ENCODE results near the gene CTSV.
"Not testable (repeated sequence)": the region's sequence is repeated elsewhere in the genome, so short reads cannot be mapped to it uniquely, and the experiment has no call there.

CTSV gene

DNA sequence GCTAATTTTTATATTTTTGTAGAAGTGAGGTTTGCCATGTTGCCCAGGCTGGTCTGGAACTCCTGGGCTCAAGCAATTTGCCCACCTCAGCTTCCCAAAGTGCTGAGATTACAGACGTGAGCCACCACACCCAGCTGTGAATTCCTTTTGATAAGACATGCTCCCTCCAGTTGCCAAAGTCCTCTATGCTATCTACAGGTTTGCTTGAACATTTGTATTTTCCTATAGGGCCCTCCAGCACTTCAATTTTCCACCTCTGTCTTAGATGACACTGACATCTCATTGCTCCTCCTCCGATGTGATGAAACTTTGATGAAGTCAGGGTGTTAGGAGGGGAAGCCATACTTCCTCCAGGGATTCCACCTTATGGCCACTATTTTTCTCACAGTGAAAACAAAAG lies 25.2 kb upstream of the CTSV start:
- ATAC-seq (replicated peaks): no peak
- H3K4me1 Mint-ChIP-seq (ENCODE audit: low read depth in 2 of 2): no peaks in the 10 kb centered on the region
- H3K36me3 Mint-ChIP-seq (ENCODE audit: insufficient read depth): no peaks in the 10 kb centered on the region
- no peak overlapping the region for H3K4me3 Mint-ChIP-seq
- H3K27ac Mint-ChIP-seq: no peak overlapping the region
- peaks cover 0 to 7% of the 10 kb centered on the region in 2 donors for H3K9me3 Mint-ChIP-seq
- H3K27me3 Mint-ChIP-seq: peaks cover 25 to 43% of the 10 kb centered on the region in 2 donors
- no peak for DNase-seq

DNA sequence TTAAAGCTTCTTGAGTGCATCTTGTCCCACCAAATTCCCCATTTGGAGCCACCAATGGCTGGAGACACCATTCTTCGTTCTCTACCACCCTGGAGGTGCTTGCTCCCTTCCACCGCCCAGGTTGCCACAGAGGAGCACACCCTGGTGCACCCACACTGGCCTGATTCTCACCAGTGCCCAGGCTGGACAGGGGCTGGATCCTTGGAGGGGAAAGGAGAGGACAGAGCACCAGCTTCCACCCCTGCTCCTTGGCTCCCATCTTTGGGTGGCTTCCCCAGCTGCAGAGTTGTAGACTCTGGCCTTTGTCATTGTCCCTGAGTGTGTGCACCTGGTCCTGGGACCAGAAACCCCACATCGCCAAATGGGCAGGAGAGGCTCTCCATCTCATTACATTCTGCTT lies 21.9 kb upstream of the CTSV start:
- ATAC-seq (replicated peaks) (no peak), DNase-seq (no peak)
- Mint-ChIP-seq H3K4me3 (no peak overlapping the region), H3K9me3 (no peaks in the 10 kb centered on the region), H3K4me1 (ENCODE audit: low read depth in 2 of 2) (no peaks in the 10 kb centered on the region), H3K27ac (no peak overlapping the region), H3K36me3 (ENCODE audit: insufficient read depth) (no peaks in the 10 kb centered on the region), H3K27me3 (peaks cover 19 to 30% of the 10 kb centered on the region in 2 donors)

DNA sequence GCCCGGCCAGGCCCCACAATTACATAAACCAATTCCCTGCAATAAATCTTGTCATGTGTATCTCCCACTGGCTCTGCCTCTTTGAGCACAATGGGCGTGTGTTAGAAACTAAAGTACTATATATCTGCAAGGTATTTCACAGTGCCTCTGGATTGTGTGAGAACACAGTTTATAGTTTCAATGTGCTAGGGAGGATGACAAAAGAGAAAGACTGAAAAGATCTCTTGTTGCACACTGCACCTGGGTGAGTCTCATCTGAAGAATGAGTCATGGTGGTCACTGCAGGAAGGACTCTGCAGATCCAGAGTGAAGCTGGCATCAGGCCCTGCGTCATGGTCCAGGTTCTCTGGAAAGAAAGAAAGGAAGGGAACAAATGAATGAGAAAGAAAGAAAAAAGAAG lies 20.7 kb upstream of the CTSV start:
- Mint-ChIP-seq H3K27me3 (peaks cover 20 to 33% of the 10 kb centered on the region in 2 donors), H3K4me1 (ENCODE audit: low read depth in 2 of 2) (no peaks in the 10 kb centered on the region), H3K4me3 (no peak overlapping the region), H3K36me3 (ENCODE audit: insufficient read depth) (no peaks in the 10 kb centered on the region), H3K27ac (no peak overlapping the region), H3K9me3 (no peaks in the 10 kb centered on the region)
- ATAC-seq (replicated peaks) (no peak), DNase-seq (no peak)

- H3K27ac Mint-ChIP-seq: no peak overlapping the region
These were observed 18.7 kb upstream of the CTSV start for GRCh38 chr9:97057651-97058050.

GRCh38 chr9:97055891-97056290 lies 16.9 kb upstream of the CTSV start:
- ATAC-seq (replicated peaks); H3K36me3 Mint-ChIP-seq (ENCODE audit: insufficient read depth); H3K27ac Mint-ChIP-seq; H3K9me3 Mint-ChIP-seq; H3K4me3 Mint-ChIP-seq; DNase-seq; H3K4me1 Mint-ChIP-seq (ENCODE audit: low read depth in 2 of 2): not testable (repeated sequence)
- peaks cover 54 to 62% of the 10 kb centered on the region in 2 donors for H3K27me3 Mint-ChIP-seq

More at GRCh38 chr9:97057651-97058050, 18.7 kb upstream of the CTSV start:
- no peaks in the 10 kb centered on the region for H3K36me3 Mint-ChIP-seq (ENCODE audit: insufficient read depth)
- no peak for ATAC-seq (replicated peaks)
- no peaks in the 10 kb centered on the region for H3K4me1 Mint-ChIP-seq (ENCODE audit: low read depth in 2 of 2)
- no peaks in the 10 kb centered on the region for H3K9me3 Mint-ChIP-seq
- DNase-seq: no peak
- H3K4me3 Mint-ChIP-seq: no peak overlapping the region
- peaks cover 38 to 53% of the 10 kb centered on the region in 2 donors for H3K27me3 Mint-ChIP-seq

DNA sequence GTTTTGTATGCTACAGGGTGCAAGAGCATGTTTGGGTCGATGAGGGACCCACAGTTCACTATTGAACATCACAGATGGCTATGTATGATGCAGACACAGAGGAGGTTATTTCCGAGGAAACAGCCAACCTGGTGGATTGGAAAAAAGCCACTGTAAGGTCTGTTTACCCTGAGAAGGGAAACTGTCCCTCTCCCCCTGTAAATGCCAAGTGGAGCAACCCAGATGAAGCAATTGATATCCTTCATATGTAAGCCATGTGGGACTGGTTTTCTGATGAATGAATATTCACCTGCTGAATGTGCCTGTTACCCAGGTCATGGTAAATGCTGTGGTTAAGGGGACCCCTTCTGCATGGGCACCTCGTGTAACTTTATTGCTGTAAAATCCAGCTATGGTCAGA lies 14.8 kb upstream of the CTSV start:
- Mint-ChIP-seq H3K36me3 (ENCODE audit: insufficient read depth) (no peaks in the 10 kb centered on the region), H3K27ac (no peak overlapping the region), H3K4me3 (no peak overlapping the region), H3K27me3 (peaks cover 58 to 66% of the 10 kb centered on the region in 2 donors), H3K4me1 (ENCODE audit: low read depth in 2 of 2) (no peaks in the 10 kb centered on the region), H3K9me3 (no peaks in the 10 kb centered on the region)
- ATAC-seq (replicated peaks) (no peak), DNase-seq (no peak)

GRCh38 chr9:97052735-97053134 lies 13.8 kb upstream of the CTSV start:
- Mint-ChIP-seq H3K27ac (no peak overlapping the region), H3K9me3 (no peaks in the 10 kb centered on the region), H3K4me1 (ENCODE audit: low read depth in 2 of 2) (no peaks in the 10 kb centered on the region), H3K36me3 (ENCODE audit: insufficient read depth) (no peaks in the 10 kb centered on the region), H3K27me3 (peaks cover 67 to 73% of the 10 kb centered on the region in 2 donors), H3K4me3 (no peak overlapping the region)
- DNase-seq (no peak), ATAC-seq (replicated peaks) (no peak)

DNA sequence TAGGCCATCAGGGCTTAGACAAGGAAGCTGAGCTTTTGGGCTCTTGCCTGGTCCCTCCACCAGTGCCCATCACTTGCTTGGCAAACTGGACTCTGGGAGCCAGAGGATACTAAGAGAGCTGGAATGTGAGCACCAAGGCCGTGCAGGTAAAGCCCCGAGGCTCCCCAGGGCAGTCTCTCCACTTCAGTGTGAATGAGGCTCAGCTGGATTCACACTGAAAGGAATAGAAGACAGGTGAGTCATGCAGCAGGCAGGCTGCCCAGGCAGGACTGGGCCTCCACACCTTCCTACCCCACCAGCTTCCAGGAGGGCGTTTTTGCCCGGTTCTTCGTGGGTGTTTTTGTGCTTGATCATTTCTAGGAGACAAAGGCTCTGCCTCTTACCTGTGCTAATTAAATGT lies 7.3 kb upstream of the CTSV start:
- ATAC-seq (replicated peaks) (no peak), DNase-seq (no peak)
- Mint-ChIP-seq H3K27me3 (peaks cover 54 to 74% of the 10 kb centered on the region in 2 donors), H3K9me3 (no peaks in the 10 kb centered on the region), H3K4me1 (ENCODE audit: low read depth in 2 of 2) (no peaks in the 10 kb centered on the region), H3K36me3 (ENCODE audit: insufficient read depth) (no peaks in the 10 kb centered on the region), H3K4me3 (no peak overlapping the region), H3K27ac (no peak overlapping the region)

GRCh38 chr9:97045300-97045699 lies 6.4 kb upstream of the CTSV start:
- ATAC-seq (replicated peaks) (no peak), DNase-seq (no peak)
- no peak overlapping the region for H3K27ac Mint-ChIP-seq
- H3K9me3 Mint-ChIP-seq: no peaks in the 10 kb centered on the region
- H3K4me1 Mint-ChIP-seq (ENCODE audit: low read depth in 2 of 2): no peaks in the 10 kb centered on the region
- H3K27me3 Mint-ChIP-seq: peaks cover 45 to 66% of the 10 kb centered on the region in 2 donors
- H3K36me3 Mint-ChIP-seq (ENCODE audit: insufficient read depth): no peaks in the 10 kb centered on the region
- H3K4me3 Mint-ChIP-seq: no peak overlapping the region

GRCh38 chr9:97041898-97042297 lies 3.0 kb upstream of the CTSV start:
- no peak overlapping the region for H3K27ac Mint-ChIP-seq
- DNase-seq: no peak
- H3K9me3 Mint-ChIP-seq: no peaks in the 10 kb centered on the region
- H3K27me3 Mint-ChIP-seq: peaks cover 52 to 76% of the 10 kb centered on the region in 2 donors
- H3K4me1 Mint-ChIP-seq (ENCODE audit: low read depth in 2 of 2): peaks cover 7 to 8% of the 10 kb centered on the region in 2 donors
- ATAC-seq (replicated peaks): no peak
- H3K4me3 Mint-ChIP-seq: no peak overlapping the region
- H3K36me3 Mint-ChIP-seq (ENCODE audit: insufficient read depth): no peaks in the 10 kb centered on the region

DNA sequence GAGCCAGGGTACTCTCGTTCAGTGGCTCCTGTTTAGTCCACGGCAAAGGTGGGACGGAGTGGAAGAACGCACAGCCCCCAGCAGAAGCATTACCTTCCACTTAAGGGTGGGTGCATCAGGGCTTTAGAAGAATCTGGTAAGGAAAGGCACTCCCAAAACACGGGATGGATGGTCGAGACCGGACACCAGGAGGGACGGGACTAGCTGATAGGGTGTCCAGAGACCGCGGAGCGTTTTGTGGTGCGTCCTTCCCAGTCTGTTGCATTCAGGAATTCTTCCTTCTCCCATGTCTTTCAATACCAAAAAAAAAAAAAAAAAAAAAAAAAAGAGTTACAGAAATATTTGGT lies 545 bp upstream of the CTSV start:
- peak overlapping the region; percentile 63 to 77 for H3K4me3 Mint-ChIP-seq
- ATAC-seq (replicated peaks) (no peak), DNase-seq (no peak)
- no peak overlapping the region for H3K27ac Mint-ChIP-seq
- H3K9me3 Mint-ChIP-seq: no peaks in the 10 kb centered on the region
- peaks cover 7 to 8% of the 10 kb centered on the region in 2 donors for H3K4me1 Mint-ChIP-seq (ENCODE audit: low read depth in 2 of 2)
- H3K27me3 Mint-ChIP-seq: peaks cover 40 to 62% of the 10 kb centered on the region in 2 donors
- no peaks in the 10 kb centered on the region for H3K36me3 Mint-ChIP-seq (ENCODE audit: insufficient read depth)

DNA sequence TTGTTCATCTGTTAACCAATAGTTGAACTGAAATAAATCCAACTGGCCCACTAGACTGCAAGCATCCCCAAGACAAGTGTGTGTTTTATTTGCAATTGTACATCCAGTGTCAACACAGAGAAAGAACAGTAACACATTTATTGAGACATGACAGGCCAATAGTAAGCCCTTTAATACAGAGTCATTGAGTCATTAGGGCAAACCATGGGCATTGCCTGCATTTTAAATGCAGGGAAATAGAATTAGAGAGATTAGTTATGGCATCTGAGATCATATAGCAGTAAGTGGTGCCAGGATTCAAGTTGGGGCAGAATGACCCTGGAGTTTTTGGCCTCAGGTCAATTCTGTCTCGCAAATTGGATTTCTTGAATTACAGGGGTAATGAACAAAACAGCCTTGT lies 15.4 kb downstream of the CTSV start:
- not testable (repeated sequence) for H3K27ac Mint-ChIP-seq; H3K36me3 Mint-ChIP-seq (ENCODE audit: insufficient read depth); H3K9me3 Mint-ChIP-seq; DNase-seq; H3K4me1 Mint-ChIP-seq (ENCODE audit: low read depth in 2 of 2); H3K27me3 Mint-ChIP-seq; H3K4me3 Mint-ChIP-seq; ATAC-seq (replicated peaks)

DNA sequence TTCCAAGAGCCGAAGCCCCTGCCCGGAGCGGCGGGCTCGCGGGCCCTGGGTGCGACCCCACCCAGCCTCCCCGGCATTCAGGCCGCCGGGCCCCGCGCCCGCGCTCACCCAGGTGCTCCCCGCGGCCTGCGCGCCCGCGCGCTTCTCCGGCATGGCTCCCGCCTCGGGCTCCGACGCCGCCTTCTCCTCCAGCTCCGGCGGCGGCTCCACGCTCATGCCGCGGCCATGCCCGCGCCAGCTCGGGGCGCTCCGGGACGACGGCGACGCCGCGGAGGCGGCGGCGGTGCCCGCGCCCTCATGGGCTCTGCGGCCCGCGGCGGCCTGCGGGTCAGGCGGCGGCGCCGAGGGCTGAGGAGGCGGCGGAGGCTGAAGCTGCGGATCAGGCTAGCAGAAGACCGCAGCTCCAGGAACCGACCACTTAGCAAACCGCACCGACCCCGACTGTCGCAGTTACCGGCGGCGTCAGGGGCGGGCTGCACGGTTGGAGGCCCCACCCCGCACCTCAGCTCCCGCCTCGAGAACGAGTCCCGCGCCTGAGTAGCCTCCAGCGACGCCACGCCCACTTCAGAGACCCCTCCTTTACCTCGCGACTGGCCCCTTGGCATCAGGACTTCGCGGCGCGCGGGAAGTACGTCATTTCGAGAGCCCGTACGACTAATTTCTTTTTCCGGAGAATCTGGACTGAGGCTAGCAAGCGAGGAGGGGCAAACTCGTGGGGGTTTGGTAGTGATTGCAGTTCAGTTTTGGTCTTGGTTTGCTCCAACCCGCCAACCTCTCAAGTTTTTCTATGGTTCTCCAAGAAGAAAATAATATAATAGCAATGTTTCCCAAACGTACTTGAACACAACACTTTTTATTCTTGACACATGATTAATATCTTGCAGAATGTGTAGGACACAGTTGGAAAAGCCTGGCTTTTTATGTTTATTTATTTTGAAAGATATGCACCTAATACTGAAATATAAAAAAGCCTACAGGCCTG lies 25.5 kb downstream of the CTSV start:
- ATAC-seq (replicated peaks): peak; percentile 93
- DNase-seq: peak; percentile 67
- H3K36me3 Mint-ChIP-seq (ENCODE audit: insufficient read depth); H3K27me3 Mint-ChIP-seq; H3K9me3 Mint-ChIP-seq: not testable (repeated sequence)
- Mint-ChIP-seq H3K27ac (peak overlapping the region; percentile 92 to 95), H3K4me3 (peak overlapping the region; percentile 87 to 90), H3K4me1 (ENCODE audit: low read depth in 2 of 2) (peaks cover 6 to 11% of the 10 kb centered on the region in 2 donors)

DNA sequence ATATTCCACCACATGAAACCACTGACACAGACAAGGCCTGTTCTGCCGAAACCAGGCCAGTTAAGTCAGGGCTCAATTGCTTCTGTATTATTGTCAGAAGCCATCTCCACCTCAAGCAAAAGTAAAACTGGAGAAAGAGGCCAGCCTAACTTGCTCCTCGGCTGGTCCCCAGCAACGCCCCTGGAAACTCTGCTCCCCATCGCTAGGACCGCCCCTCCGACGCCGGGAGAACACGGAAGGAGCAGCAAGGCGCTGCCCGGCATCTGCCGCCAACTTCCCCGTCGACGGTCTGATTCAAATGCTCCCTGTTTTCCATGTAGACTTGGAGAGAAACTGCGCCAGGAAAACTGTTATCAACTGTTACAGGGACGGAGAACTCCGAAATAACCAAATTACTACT lies 26.3 kb downstream of the CTSV start:
- not testable (repeated sequence) for H3K9me3 Mint-ChIP-seq; H3K36me3 Mint-ChIP-seq (ENCODE audit: insufficient read depth); H3K27me3 Mint-ChIP-seq
- peak overlapping the region; percentile 82 to 84 for H3K4me3 Mint-ChIP-seq
- peak overlapping the region; percentile 85 to 91 for H3K27ac Mint-ChIP-seq
- DNase-seq (peak in 2 of 3 experiments; percentile 7 to 10), ATAC-seq (replicated peaks) (peak; percentile 43)
- peaks cover 6 to 11% of the 10 kb centered on the region in 2 donors for H3K4me1 Mint-ChIP-seq (ENCODE audit: low read depth in 2 of 2)
